Measurements from ENCODE around the gene DCST1. TPM values are rescaled to one million over a fixed set of nuclear protein-coding genes. Genes with fewer than 3 reads are reported as not detected.

DCST1 gene
- total RNA-seq, 6 experiments from 2014 or later: not detected

DNA sequence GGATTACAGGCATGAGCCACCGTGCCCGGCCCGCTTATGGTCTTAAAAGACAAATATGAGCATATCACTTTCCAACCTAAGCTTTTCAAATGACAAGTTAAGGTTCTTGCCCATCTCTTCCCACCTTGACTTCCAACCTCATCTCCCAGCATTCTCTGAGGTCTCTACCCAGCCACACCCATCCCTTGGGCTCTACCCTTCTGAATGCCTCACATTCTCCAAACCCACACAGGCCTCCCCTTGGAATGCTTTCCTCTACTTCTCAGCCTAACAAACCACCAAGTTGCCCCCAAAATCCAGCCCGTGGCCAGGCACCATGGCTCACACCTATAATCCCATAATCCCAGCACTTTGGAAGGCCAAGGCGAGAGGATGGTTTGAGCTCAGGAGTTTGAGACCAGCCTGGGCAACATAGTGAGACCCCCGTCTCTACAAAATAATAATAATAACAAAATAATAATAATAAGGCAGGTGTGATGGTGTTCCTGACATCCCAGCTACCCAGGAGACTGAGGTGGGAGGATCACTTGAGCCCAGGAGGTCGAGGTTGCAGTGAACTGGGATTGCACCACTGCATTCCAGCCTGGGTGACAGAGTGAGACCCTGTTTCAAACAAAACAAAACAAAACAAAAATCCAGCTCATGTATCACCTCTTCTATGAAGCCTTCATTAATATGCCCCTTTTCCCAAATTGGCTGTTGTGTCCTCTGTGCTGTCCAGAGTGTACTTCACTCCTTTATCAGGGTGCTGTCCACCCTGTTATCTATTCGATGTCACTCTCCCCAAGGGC, 11.3 kb upstream of the DCST1 start:
- H3K27ac Mint-ChIP-seq: no peak overlapping the region
- peaks cover 5% of the 10 kb centered on the region for H3K27me3 Mint-ChIP-seq (ENCODE audit: insufficient read depth)
- peaks cover 37% of the 10 kb centered on the region for H3K4me1 Mint-ChIP-seq (ENCODE audit: low read depth)
- H3K9me3 Mint-ChIP-seq: no peaks in the 10 kb centered on the region
- no peak overlapping the region for H3K4me3 Mint-ChIP-seq
- TF ChIP-seq, protein P1, sequence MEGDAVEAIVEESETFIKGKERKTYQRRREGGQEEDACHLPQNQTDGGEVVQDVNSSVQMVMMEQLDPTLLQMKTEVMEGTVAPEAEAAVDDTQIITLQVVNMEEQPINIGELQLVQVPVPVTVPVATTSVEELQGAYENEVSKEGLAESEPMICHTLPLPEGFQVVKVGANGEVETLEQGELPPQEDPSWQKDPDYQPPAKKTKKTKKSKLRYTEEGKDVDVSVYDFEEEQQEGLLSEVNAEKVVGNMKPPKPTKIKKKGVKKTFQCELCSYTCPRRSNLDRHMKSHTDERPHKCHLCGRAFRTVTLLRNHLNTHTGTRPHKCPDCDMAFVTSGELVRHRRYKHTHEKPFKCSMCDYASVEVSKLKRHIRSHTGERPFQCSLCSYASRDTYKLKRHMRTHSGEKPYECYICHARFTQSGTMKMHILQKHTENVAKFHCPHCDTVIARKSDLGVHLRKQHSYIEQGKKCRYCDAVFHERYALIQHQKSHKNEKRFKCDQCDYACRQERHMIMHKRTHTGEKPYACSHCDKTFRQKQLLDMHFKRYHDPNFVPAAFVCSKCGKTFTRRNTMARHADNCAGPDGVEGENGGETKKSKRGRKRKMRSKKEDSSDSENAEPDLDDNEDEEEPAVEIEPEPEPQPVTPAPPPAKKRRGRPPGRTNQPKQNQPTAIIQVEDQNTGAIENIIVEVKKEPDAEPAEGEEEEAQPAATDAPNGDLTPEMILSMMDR (IDR thresholded peaks at IDR 0.05): no peak
- DNase-seq: no peak
- no peaks in the 10 kb centered on the region for H3K36me3 Mint-ChIP-seq (ENCODE audit: low read depth)

DNA sequence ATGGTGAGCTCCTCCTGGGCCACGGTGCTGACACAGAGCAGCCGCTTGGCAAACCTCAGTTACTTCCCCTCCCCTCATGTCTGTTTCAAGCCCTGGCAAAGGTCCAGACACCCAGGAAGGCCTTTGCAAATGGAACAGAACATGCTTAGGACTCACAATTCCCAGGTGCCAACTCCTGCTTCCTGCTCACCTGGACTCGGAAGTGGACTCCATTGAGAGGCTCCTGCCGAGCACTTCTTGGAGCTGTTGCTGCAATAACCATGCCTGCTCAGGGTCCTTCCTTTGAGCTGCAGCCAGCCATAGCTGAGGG, 10.7 kb upstream of the DCST1 start:
- TF ChIP-seq, protein P1 (IDR thresholded peaks at IDR 0.05): no peak
- no peak overlapping the region for H3K27ac Mint-ChIP-seq
- H3K4me3 Mint-ChIP-seq: no peak overlapping the region
- peaks cover 5% of the 10 kb centered on the region for H3K27me3 Mint-ChIP-seq (ENCODE audit: insufficient read depth)
- no peak for DNase-seq
- H3K36me3 Mint-ChIP-seq (ENCODE audit: low read depth): no peaks in the 10 kb centered on the region
- H3K4me1 Mint-ChIP-seq (ENCODE audit: low read depth): peaks cover 34% of the 10 kb centered on the region
- no peaks in the 10 kb centered on the region for H3K9me3 Mint-ChIP-seq

DNA sequence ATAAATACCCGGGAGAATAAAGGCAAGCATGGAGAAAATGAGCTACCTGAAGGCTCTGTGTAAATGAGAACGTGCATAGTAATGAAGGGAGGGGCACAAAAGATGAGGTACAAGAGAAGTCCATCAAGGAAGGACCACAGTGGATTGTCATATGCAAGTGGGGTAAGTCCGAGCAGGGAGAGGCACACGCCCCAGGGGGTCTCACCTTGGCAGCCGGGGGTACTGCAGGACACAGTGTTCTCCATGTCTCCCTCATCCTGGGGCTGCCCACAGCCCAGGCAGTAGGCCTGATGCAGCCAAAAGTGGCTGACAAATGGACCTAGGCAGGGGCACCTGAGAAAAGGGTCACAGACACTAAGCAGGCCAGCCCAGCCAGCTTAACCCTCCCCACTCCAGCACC, 10.0 kb upstream of the DCST1 start:
- DNase-seq: no peak
- H3K4me1 Mint-ChIP-seq (ENCODE audit: low read depth): peaks cover 29% of the 10 kb centered on the region
- H3K9me3 Mint-ChIP-seq: no peaks in the 10 kb centered on the region
- no peak overlapping the region for H3K4me3 Mint-ChIP-seq
- H3K27ac Mint-ChIP-seq: no peak overlapping the region
- no peaks in the 10 kb centered on the region for H3K36me3 Mint-ChIP-seq (ENCODE audit: low read depth)
- TF ChIP-seq, protein P1 (IDR thresholded peaks at IDR 0.05): no peak
- peaks cover 5% of the 10 kb centered on the region for H3K27me3 Mint-ChIP-seq (ENCODE audit: insufficient read depth)

DNA sequence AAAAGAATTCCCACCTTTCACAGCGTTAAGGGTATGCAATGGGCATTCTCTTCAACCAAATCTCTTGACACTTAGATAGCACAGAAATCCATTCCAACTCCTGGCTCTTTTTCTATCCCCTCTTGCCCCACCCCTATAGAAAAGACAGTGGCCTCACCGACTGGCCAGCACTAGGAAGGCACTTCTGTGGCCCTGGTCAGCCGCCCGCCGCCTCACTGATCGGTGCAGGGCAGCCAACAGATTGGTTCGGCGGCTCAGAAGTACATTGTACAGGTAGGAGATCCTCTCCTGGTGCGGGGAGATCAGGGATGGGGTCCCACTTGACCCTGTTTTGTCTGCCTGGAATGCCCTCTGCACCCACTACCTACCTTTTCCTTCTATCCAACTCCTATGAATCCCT, 9.3 kb upstream of the DCST1 start:
- Mint-ChIP-seq H3K4me1 (ENCODE audit: low read depth) (peaks cover 22% of the 10 kb centered on the region), H3K9me3 (no peaks in the 10 kb centered on the region), H3K27ac (no peak overlapping the region), H3K27me3 (ENCODE audit: insufficient read depth) (peaks cover 5% of the 10 kb centered on the region), H3K4me3 (no peak overlapping the region), H3K36me3 (ENCODE audit: low read depth) (no peaks in the 10 kb centered on the region)
- no peak for DNase-seq
- TF ChIP-seq, protein P1 (IDR thresholded peaks at IDR 0.05): no peak

DNA sequence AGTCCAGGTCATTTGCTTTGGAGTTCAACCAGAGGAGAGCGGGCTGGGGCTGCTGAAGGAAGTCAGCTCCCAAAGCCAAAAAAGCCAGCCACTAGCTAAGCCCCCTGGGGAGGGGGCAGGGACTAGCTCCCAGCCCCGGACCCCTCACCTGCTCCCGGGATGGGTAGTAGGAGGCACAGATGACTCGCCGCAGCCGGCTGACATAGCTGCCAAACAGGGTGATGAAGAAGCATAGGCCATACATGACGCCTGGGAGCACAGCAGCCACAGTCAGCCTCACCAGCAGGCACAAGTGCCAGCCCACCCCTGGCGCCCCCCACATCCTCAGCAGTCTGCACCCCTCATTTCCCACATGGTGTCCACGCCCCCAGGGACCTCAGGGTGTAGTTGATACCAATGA, 7.5 kb upstream of the DCST1 start:
- Mint-ChIP-seq H3K27me3 (ENCODE audit: insufficient read depth) (peaks cover 7% of the 10 kb centered on the region), H3K27ac (no peak overlapping the region), H3K36me3 (ENCODE audit: low read depth) (no peaks in the 10 kb centered on the region), H3K4me3 (no peak overlapping the region), H3K4me1 (ENCODE audit: low read depth) (peaks cover 12% of the 10 kb centered on the region), H3K9me3 (no peaks in the 10 kb centered on the region)
- TF ChIP-seq, protein P1 (IDR thresholded peaks at IDR 0.05): no peak
- no peak for DNase-seq

Data from HFFc6 (cell line).